NT2/D1 (cell line): Measurements from ENCODE around the gene ACTR8.
A peak's percentile ranks its signal among the peaks of the same experiment; 100 is the strongest.

ENCODE experiments used
- DNase-seq: peaks from one replicate; pipeline ENCODE4 v3.0.0-alpha.2; 2011; ENCODE audit warnings: low read depth, low spot score
- H3K27me3 ChIP-seq: 2 replicates; pipeline ENCODE4 v1.6.0; 2011; ENCODE audit warnings: mild to moderate bottlenecking; ENCODE audit not compliant: insufficient read length, insufficient read depth
- H3K36me3 ChIP-seq: 2 replicates; pipeline ENCODE4 v1.6.1; 2011; ENCODE audit warnings: mild to moderate bottlenecking, low read length, mixed read lengths; ENCODE audit not compliant: insufficient read depth, insufficient read length
- H3K4me1 ChIP-seq: 2 replicates; pipeline ENCODE4 v1.5.1; 2011; ENCODE audit not compliant: insufficient read depth, insufficient read length
- H3K4me3 ChIP-seq: 2 replicates; pipeline ENCODE4 v1.5.1; 2011; ENCODE audit warnings: low read depth; ENCODE audit not compliant: insufficient read length
- H3K9ac ChIP-seq: 2 replicates; pipeline ENCODE4 v1.6.0; 2011; ENCODE audit warnings: low read depth; ENCODE audit not compliant: insufficient read length
- H3K9me3 ChIP-seq: 2 replicates; pipeline ENCODE4 v1.5.1; 2011; ENCODE audit warnings: mild to moderate bottlenecking, low read length; ENCODE audit not compliant: insufficient read depth
- SUZ12 ChIP-seq: IDR thresholded peaks from 2 replicates; pipeline ENCODE4 v1.6.1; 2011; ENCODE audit not compliant: insufficient read length, insufficient read depth; ENCODE audit errors: extremely low read depth
- YY1 ChIP-seq: IDR thresholded peaks from 2 replicates; pipeline ENCODE4 v1.6.1; 2011; ENCODE audit not compliant: insufficient read length, insufficient read depth
- ZNF274 ChIP-seq: IDR thresholded peaks from 2 replicates; pipeline ENCODE4 v1.6.1; 2011; ENCODE audit warnings: mild to moderate bottlenecking, low read depth, low read length

ACTR8 gene

GRCh38 chr3:53846134-53846850 is 35.7 kb downstream of the ACTR8 start, which contains the start of the genes CHDH and IL17RB:
CHDH (minus strand) TSS chr3:53846419; CDS start chr3:53824008, 22,411 bp downstream.
IL17RB (plus strand) TSS chr3:53846568; CDS start chr3:53846589, 21 bp downstream.
- peak within 1 kb of the TSS; percentile 94 for H3K9ac ChIP-seq
- TF ChIP-seq YY1 (no peak), ZNF274 (no peak), SUZ12 (no peak)
- H3K36me3 ChIP-seq = peaks cover 12% of the 10 kb centered on the region
- no peaks in the 10 kb centered on the region for H3K9me3 ChIP-seq
- H3K27me3 ChIP-seq = peaks cover 8% of the 10 kb centered on the region
- peak within 1 kb of the TSS; percentile 71 for H3K4me3 ChIP-seq
- no peak for DNase-seq
- H3K4me1 ChIP-seq = peaks cover 26% of the 10 kb centered on the region

DNA sequence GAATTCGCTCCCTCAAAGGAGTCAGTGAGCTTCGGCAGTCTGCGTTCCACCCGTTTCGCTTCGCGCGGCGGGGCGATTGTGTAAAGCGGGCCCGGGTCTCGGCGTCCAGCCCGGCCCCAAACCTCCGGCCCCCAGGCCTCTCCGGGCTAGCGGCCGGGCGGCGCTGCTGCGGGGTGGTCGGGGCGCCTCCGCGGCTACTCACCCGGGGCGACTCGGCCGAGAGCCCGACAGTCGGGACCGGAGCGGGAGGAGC is 36.1 kb downstream of the ACTR8 start:
- H3K9me3 ChIP-seq = no peaks in the 10 kb centered on the region
- peaks cover 26% of the 10 kb centered on the region for H3K4me1 ChIP-seq
- H3K36me3 ChIP-seq = peaks cover 12% of the 10 kb centered on the region
- TF ChIP-seq SUZ12 (no peak), ZNF274 (no peak), YY1 (no peak)
- DNase-seq = no peak
- H3K4me3 ChIP-seq = peak overlapping the region; percentile 71
- H3K27me3 ChIP-seq = peaks cover 8% of the 10 kb centered on the region
- H3K9ac ChIP-seq = peak overlapping the region; percentile 94

GRCh38 chr3:53845103-53845880 is 36.7 kb downstream of the ACTR8 start:
- Histone ChIP-seq H3K9me3 (no peaks in the 10 kb centered on the region), H3K4me3 (peak overlapping the region; percentile 71), H3K9ac (peak overlapping the region; percentile 94), H3K27me3 (peaks cover 8% of the 10 kb centered on the region), H3K36me3 (peaks cover 16% of the 10 kb centered on the region), H3K4me1 (peaks cover 26% of the 10 kb centered on the region)
- DNase-seq = peak; percentile 66
- TF ChIP-seq YY1 (no peak), SUZ12 (no peak), ZNF274 (no peak)

DNA sequence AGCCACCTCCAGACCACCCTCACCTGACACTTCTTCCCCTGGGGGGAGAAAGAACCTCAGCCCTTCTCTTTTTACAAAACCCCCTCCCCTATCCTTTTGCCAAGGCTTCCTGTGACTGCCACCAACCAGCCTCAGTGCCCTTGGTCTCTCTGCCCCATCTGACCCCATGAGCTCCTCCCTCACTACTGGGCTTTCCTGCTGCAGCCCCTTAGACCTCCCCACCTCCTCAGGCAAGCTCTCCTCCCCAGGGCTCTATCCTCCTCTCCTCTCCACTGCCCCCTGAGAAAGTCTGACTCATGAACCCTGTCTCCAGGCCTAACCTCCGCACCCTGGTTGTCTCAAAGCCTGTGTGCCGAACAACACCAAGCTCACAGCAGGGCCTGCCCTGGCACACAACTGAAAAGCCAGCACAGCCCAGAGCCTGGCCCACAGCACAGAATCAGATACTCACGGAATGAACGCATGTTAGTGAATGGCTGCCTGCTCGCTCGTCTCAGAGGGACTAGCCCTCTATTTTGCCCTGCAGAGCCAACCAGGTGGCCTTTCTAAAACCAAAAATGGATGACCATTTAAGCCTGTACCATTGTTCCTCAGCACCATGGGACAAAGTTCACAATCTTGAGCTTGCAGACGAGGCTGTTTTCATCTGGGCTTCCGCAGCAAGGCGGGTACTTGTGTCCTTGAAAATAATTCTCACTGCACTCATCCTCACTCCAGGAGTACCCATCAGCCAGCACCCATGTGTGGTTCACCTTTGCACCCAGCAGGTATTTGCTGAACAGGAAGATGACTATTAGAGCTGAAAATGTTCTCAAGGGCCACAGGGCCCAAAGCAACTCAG is 37.5 kb downstream of the ACTR8 start:
- Histone ChIP-seq H3K4me3 (peak overlapping the region; percentile 71), H3K27me3 (peaks cover 8% of the 10 kb centered on the region), H3K9ac (no peak overlapping the region), H3K36me3 (peaks cover 19% of the 10 kb centered on the region), H3K4me1 (peaks cover 26% of the 10 kb centered on the region), H3K9me3 (no peaks in the 10 kb centered on the region)
- TF ChIP-seq ZNF274 (no peak), SUZ12 (no peak), YY1 (no peak)
- no peak for DNase-seq

DNA sequence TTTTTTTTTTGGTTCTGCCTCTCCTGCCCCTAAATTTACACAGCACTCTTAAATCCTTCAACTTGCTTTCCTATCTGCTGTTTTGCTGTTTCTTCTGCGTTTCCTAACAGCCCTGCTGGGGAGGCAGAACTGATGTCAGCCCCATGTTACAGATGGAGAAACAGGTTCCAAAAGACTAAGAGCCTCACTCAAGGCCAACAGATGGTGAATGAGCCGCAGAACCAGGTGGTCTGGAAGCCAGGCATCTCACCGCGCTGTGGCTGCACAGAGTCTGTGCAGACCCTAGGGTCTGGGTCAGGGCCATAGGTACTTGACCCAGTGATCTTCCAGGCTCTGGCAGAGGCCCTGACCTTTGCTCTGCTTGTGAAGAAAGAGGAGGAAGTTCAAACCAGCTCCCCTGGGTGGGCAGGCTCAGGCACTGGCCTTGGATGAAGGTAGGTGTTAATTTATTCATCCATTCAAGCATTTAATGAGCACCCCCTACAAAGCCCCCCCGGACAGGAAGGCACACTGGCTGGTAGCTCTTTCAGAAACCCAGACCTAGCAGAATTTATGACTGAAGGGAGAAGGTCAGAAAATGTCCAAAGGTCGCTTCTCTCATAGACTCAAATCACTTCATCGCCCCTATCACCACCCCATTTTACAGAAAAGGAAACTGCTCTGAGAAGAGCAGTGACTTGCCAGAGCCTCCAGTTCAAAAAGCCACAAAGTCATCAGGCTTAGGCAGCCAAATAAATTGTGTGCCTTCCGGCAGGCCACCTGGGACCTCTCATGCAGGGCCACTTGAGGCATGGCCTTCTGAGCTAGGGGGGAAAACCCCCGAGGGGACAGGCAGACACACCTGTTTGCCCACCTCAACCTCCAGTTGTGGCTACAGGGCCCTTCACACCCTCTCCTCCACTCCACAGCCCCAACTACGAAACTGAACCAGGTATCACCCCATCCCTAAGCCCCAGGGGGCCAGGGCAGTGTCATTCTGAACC is 38.5 kb downstream of the ACTR8 start:
- TF ChIP-seq ZNF274 (no peak), SUZ12 (no peak), YY1 (no peak)
- Histone ChIP-seq H3K9me3 (no peaks in the 10 kb centered on the region), H3K27me3 (peaks cover 8% of the 10 kb centered on the region), H3K4me3 (no peak overlapping the region), H3K9ac (no peak overlapping the region), H3K36me3 (peaks cover 22% of the 10 kb centered on the region), H3K4me1 (peaks cover 26% of the 10 kb centered on the region)
- no peak for DNase-seq

DNA sequence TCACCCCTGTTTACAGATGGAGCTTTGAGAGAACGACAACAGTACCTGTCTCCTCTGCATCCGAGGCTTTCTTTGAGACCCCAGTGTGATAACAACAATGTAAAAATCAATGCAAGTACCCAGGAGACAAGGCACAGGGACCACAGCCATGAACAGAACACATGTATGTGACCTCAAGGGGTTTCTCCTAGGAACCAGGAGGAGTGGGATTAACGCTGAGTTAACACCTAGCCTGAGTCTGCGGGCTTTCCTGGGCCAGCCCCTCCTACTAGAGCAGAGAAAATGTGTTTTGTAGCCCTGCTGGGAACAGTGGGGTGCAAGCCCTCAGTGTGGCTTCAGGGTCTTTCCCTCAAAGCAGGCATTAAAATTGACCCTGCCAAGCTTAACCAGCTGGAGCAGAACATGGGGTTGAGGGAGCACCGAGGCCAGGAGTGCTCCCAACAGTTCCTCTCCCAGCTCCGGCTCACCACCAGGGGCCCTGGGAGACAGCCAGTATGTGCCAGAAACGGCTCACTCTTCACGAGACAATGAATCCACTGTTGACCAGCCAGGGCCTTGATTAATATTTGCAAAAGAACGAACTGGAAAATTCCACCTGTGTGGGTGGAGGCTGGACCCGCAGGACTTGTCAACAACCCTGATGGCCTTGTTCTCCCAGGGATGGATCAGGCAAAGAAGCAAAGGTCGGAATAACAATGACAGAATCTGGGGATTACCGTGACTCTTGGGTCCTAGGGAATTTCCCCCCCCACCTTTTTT is 39.3 kb downstream of the ACTR8 start:
- no peaks in the 10 kb centered on the region for H3K9me3 ChIP-seq
- no peak overlapping the region for H3K4me3 ChIP-seq
- H3K36me3 ChIP-seq = peaks cover 22% of the 10 kb centered on the region
- H3K4me1 ChIP-seq = peaks cover 26% of the 10 kb centered on the region
- peaks cover 8% of the 10 kb centered on the region for H3K27me3 ChIP-seq
- peak overlapping the region; percentile 39 for H3K9ac ChIP-seq
- TF ChIP-seq YY1 (no peak), SUZ12 (no peak), ZNF274 (no peak)
- DNase-seq = no peak
